ENCODE measurements around the gene POU5F1. TPM values are rescaled to one million over a fixed set of nuclear protein-coding genes. Genes with fewer than 3 reads are reported as not detected.

The POU5F1 gene
- total RNA-seq, 1 experiment from 2014 or later = 5.7 TPM

DNA sequence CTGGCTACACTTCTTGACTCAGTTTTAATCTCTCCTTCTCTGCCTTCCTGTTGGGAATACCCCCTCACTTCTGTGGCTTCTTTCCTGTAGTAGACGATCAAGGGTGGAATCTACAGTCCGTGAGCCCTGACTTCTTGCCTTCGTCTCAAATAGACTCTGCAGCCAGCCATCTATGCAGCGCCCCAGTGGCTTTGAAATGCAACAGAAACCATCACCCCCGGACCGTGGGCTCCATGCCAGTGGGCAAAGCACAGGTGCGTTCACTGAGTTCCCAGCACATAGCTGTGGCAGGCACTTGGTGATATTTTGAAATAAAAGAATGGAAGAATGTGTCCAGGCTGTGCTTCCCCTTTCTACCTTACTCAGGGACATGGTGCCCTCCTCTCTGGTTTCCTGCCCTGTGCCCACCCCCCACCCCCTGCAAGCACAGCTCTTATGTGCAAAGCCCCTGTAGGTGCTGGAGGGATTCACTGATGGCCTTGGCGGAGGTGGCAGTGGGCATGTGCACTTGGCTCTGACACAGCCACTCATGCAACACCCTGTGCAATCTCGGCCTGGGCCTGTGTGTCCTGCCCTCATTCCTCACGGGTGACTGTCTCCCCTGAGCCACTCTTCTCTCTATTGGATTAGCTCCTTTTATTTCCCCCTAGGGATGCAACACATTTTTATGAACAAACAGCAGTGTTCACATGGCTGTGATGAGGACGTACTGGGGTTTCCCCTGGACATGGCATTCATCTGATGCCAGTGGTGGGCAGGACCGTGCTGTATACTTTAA, 44.7 kb downstream of the POU5F1 start:
- H3K4me3 ChIP-seq = no peak overlapping the region
- H3K4me1 ChIP-seq = peaks cover 37% of the 10 kb centered on the region
- no peak overlapping the region for H3K27ac ChIP-seq
- H3K27me3 ChIP-seq = no peaks in the 10 kb centered on the region
- no peaks in the 10 kb centered on the region for H3K36me3 ChIP-seq
- DNase-seq = no peak
- H3K9me3 ChIP-seq (replicated peaks) = no peaks in the 10 kb centered on the region

DNA sequence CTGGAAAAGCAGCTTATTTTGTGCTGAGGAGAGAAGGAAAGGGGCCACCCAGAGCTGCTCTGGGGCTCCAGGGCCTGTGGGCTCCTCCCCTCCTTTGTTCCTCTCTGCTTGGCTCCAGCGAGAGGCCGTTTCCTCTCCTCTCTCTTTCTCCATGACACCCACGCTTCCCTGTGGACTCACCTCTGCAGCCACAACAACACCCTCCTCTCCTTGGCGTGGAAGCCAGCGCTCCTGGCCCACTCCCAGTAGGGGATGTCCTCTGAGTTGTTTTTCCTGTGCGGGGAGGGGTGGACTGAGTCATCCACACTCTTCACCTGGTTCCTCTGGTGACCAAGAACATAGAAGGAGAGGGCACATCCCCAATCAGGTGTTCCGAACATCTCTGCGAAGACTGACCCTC, 45.3 kb downstream of the POU5F1 start:
- Histone ChIP-seq H3K27ac (no peak overlapping the region), H3K4me3 (no peak overlapping the region), H3K27me3 (no peaks in the 10 kb centered on the region), H3K9me3 (replicated peaks) (no peaks in the 10 kb centered on the region), H3K36me3 (no peaks in the 10 kb centered on the region), H3K4me1 (peaks cover 37% of the 10 kb centered on the region)
- no peak for DNase-seq

DNA sequence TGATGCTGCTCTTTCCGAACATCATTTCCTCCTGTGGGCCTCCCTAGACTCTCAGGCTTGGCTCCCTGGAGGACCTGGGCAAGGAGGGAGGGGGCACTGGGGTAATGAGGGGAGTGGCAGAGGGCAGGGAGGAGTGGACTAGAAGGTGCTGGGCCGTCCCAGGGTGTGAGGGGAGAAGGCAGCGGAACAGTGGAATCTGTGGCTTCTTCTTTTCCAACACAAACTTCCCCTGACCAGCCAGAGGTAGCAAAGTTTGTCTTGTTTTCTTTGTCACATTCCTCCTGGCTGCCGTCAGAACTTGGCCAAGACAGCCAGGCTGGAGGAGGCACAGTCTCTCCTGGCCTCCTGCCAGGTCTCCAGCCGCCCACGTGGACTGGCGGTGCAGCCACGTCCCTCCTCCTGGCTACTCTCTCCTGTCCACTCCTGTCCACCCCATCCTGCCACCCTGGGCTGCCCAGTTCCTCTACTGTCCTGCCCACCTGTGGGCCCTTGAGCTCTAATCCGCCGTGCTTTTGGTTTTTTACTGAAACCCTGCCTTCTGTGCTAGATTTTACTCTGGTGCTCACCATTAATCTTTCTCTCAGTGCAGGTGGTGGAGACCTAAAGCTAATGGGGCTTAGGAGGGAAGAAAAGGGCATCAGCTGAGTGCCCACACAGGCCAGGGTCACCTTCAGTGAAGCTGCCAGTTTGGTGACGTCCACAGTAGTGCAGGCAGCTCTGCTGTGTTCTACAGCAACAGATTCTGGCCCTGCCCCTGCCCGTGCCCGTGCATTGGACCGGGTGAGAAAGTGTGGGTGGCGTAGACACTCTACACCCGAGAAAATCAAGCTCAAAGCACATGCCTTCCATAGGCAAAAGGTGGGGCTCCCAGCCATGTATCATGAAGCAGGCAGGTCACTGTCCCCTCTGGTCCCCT, 47.4 kb downstream of the POU5F1 start:
- Histone ChIP-seq H3K36me3 (no peaks in the 10 kb centered on the region), H3K27ac (no peak overlapping the region; the same call in 1 of the 2 replicates), H3K4me1 (peaks cover 37% of the 10 kb centered on the region), H3K9me3 (replicated peaks) (no peaks in the 10 kb centered on the region), H3K27me3 (no peaks in the 10 kb centered on the region), H3K4me3 (no peak overlapping the region)
- DNase-seq = peak; percentile 75 to 77

DNA sequence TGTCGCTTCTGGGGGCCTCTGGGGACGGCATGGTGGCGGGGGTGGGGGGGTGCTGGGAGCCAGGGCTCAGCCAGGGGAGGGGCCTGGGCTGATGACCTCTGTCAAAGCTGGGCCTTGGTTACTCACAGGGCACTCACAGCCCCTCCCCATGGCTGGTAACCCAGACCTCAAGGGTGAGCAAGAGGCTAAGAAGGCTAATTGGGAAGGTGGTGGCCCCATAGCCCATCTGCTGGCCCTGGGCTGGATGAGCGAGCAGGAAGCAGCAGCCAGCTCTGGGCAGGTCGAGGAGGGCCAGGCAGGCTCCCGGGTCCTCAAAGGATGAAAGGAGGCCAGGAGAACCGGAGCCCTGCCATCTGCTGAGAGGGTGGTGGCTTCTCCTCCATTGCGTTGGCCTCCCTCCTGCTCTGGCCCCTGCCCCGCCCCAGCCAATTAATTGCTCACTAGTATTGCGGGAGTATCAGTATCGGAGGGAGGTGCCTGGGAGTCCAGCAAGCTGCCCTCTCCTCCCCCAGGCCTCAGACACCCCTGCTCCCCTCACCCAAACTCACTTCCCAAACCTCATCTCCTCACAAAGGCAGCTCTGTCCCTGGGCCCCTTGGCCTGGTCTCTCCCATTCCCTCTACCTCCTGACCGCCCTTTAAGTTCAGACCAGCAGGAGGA, 49.2 kb downstream of the POU5F1 start:
- H3K27me3 ChIP-seq = no peaks in the 10 kb centered on the region
- no peak overlapping the region for H3K27ac ChIP-seq
- H3K4me3 ChIP-seq = no peak overlapping the region
- no peak for DNase-seq
- H3K36me3 ChIP-seq = no peaks in the 10 kb centered on the region
- peaks cover 29% of the 10 kb centered on the region for H3K4me1 ChIP-seq
- no peaks in the 10 kb centered on the region for H3K9me3 ChIP-seq (replicated peaks)

DNA sequence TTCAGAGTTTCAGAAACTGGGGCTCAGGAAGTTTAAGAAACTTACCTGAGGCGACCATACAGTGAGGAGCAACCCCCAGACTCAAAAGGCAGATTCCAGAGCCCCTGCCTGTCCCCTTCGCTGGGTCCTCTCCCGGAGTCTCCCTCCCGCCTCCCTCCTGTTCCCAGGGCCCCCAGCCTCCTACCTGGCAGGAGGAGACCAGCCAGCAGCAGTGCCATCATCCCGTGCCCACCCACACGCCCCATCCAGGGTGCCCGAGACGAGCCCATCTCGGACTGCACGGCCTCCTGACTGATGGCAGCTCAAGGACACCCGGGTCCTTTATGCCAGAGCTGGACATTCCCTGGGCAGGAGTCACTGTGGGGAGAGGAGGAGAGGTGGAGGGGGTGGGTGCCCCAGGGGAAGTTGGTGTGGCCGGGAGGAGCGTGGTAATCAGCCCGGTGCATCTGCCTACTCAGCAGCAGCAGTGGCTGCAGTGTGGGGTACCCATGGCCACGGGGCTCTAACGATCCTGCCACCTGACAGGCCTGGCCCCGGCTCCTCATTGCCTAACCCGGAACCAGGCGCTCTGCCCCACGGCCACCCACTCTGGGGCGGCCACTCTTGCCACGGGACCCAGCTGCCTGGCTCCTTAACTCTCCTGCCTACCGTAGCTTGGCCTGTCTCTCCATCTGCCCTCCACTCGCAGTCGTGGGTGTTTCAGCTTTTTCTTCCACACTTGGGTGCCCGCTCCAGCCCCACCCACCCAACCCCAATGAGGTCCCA, 50.1 kb downstream of the POU5F1 start, which contains the start of gene CDSN:
TSS of gene CDSN (minus strand) at position 296 of the 765 bp plus-strand sequence. CDS start at position 269, 27 bp downstream.
- H3K9me3 ChIP-seq (replicated peaks) = no peaks in the 10 kb centered on the region
- no peaks in the 10 kb centered on the region for H3K36me3 ChIP-seq
- no peak within 1 kb of the TSS for H3K4me3 ChIP-seq
- no peaks in the 10 kb centered on the region for H3K27me3 ChIP-seq
- H3K27ac ChIP-seq = no peak within 1 kb of the TSS
- peaks cover 21% of the 10 kb centered on the region for H3K4me1 ChIP-seq
- DNase-seq = no peak

DNA sequence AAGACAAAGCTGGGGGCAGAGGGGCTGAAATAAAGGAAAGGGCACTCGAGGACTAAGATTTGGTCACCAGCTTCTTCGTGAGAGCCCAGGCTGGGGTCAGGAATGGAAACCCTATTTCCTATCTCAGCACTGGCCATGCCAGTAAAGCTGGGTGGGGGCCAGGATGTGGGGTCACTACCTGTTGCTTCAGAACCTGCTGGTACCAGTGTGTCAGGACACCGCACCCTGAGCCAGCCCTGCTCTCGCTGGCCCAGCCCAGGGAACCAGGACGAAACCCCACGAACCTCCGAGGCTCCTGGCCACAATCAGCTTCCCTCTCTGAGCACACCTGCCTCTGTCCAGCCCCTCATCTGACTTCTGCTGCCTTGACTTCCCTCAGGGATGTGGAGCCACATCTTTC, 52.3 kb downstream of the POU5F1 start:
- no peak for DNase-seq
- Histone ChIP-seq H3K27me3 (no peaks in the 10 kb centered on the region), H3K36me3 (no peaks in the 10 kb centered on the region)

DNA sequence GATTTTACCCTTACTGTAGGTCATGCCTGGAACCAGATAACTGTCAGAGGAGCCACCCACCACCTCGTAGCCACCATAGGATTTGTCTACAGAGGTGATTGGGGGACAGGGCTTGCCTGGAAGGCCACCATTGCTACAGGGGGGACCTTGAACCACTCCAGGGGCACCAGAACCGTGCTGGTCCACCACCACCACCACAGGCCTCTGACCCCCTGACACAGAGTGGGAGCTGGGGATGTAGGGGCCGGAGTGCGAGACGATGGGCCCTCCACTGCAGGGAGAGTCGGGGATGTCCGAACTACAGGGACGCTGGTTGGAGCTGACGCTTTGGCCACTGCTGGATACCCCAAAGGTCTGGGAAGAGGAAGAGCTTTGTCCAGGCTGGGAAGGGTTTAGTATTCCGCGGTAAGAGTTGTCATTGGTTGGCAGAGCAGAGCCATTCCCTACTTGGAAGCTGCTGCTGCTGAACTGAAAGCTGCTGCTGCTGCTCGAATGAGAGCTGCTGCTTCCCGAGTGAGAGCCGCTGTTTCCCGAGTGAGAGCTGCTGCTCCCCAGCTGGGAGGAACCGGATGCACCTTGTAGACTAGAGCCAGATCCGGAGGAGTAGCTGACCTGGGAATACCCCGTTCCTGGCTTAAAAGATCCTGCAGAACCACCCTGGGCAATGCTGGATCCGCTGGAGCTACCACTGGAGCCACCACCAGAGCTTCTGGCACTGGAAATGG, 53.7 kb downstream of the POU5F1 start:
- Histone ChIP-seq H3K9me3 (replicated peaks) (no peaks in the 10 kb centered on the region), H3K27me3 (no peaks in the 10 kb centered on the region), H3K4me3 (no peak overlapping the region), H3K27ac (no peak overlapping the region), H3K36me3 (no peaks in the 10 kb centered on the region), H3K4me1 (peaks cover 35% of the 10 kb centered on the region)
- no peak for DNase-seq

More for the DNA sequence above, 52.3 kb downstream of the POU5F1 start:
- H3K4me3 ChIP-seq = no peak overlapping the region
- peaks cover 33% of the 10 kb centered on the region for H3K4me1 ChIP-seq
- no peaks in the 10 kb centered on the region for H3K9me3 ChIP-seq (replicated peaks)
- no peak overlapping the region for H3K27ac ChIP-seq

DNA sequence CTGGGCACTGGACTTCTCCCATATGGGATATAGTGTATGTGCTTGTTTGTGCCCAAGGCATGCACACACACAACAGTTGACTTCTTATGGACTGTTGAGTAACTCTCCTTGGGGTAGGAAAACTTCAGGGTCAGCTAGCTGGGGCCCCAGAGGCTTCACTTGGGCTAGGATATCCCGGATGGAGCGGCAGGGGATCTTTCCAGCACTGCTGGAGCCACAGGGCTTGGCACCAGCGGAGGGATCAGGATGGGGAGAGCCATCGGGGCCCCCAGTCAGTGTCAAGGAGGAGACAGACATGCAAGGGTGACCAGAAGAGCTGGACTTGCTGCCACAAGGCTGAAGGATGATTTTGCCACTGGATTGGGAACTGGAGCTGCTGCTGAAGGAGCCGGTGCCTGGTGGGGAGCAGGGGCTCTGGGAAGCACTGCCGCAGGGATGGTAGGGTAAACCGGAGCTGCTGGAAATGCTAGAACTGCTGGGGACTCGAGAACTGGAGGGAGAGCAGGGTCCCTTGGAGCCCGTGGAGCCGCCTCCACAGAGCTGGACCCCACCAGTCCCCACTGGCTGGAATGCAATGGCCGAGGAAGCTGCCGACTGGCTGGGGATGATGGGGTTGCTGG, 54.4 kb downstream of the POU5F1 start:
- no peak overlapping the region for H3K4me3 ChIP-seq
- H3K27me3 ChIP-seq = no peaks in the 10 kb centered on the region
- H3K36me3 ChIP-seq = no peaks in the 10 kb centered on the region
- H3K4me1 ChIP-seq = peaks cover 43% of the 10 kb centered on the region
- H3K9me3 ChIP-seq (replicated peaks) = no peaks in the 10 kb centered on the region
- no peak for DNase-seq
- H3K27ac ChIP-seq = no peak overlapping the region

DNA sequence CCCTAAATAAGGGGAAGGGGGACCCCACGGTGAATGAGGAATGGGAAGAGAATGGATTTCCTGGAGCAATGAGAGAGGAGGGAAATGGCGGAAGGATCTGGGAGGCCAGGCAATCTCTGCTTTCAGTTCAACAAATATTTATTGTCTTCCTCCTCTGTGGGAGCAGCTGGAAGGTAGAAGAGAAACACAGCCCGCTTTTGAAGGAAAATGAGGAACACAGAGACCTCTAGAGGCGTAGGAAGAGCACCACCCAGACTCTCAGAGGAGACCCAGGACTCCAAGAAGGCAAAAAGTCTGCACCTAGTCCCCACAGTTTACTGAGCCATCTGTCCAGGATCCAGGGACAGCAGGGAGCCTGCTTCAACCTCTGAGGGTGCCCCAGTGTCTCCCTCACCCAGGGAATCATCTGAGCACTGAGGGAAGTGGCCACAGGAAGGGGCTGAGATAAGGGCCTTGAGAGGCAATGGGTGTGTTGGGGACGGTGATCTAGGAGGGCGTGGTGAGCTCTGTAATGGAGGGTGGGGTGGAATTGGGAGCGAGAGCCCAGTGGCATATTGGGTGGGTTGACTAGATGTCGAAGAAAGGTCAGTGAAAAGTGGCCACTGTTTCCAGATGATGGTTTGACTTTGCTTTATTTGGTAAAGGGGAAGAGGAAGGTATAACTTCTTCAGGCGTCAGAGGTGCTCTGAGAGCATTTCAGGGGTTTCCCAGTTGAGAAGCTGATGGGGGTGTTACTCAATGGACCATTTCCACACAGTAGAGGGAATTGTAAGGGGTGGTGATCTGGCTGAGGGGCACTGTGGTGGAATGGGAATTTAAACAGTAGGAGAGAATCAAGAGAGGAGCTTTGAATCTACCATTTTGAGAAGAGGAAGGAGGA, 55.3 kb downstream of the POU5F1 start:
- H3K4me3 ChIP-seq = peak overlapping the region; percentile 20; the same call in 1 of the 2 replicates

DNA sequence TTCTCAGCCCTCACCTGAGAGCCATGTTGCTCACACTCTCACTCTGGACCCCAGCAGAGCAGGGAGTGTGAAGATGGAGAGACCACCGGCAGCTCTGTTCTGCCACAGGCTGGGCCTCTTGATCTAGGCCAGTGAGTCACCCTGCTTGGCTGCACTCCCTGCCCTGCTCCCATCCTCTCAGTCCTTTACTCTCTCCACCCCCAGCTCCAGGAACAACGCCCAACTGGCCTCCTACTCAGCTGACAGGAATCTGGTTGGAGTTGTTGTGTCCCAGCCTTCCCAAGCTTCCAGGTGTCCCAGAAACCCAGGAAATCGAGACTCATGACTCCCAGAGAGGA, 56.0 kb downstream of the POU5F1 start, which contains the start of gene PSORS1C1:
TSS of gene PSORS1C1 (plus strand) at position 260 of the 338 bp plus-strand sequence. CDS start 14,833 bp downstream, outside the sequence.
- H3K27me3 ChIP-seq = no peaks in the 10 kb centered on the region
- H3K27ac ChIP-seq = peak within 1 kb of the TSS; percentile 55
- no peaks in the 10 kb centered on the region for H3K36me3 ChIP-seq
- H3K4me3 ChIP-seq = peak within 1 kb of the TSS; percentile 20; the same call in 1 of the 2 replicates
- peaks cover 49% of the 10 kb centered on the region for H3K4me1 ChIP-seq
- DNase-seq = peak; percentile 70 to 75
- H3K9me3 ChIP-seq (replicated peaks) = no peaks in the 10 kb centered on the region

More for the DNA sequence above, 55.3 kb downstream of the POU5F1 start:
- Histone ChIP-seq H3K27ac (peak overlapping the region; percentile 55), H3K27me3 (no peaks in the 10 kb centered on the region), H3K36me3 (no peaks in the 10 kb centered on the region), H3K9me3 (replicated peaks) (no peaks in the 10 kb centered on the region), H3K4me1 (peaks cover 49% of the 10 kb centered on the region)
- peak in 1 of 2 experiments; percentile 55 for DNase-seq
